ENCODE data around the gene FAM118A. TPM values are rescaled to one million over a fixed set of nuclear protein-coding genes. Genes with fewer than 3 reads are reported as not detected.

FAM118A gene
- total RNA-seq, 1 donor from 2014 or later, result 25.8 TPM

- DNase-seq, result no peak
These were observed 71.6 kb downstream of the FAM118A start for GRCh38 chr22:45381348-45381747.

- DNase-seq, result no peak
These were observed 79.8 kb downstream of the FAM118A start for GRCh38 chr22:45389546-45389945.

Other genes starting within 250 kb of the FAM118A start
- 49.0 TPM for gene NUP50, start 146.0 kb upstream of the FAM118A start, total RNA-seq
- 30.1 TPM for gene KIAA0930, start 69.0 kb upstream of the FAM118A start, total RNA-seq
- not detected for gene UPK3A, start 25.0 kb upstream of the FAM118A start, total RNA-seq
- gene SMC1B, start 103.7 kb downstream of the FAM118A start, total RNA-seq, result 0.10 TPM
- gene RIBC2, start 103.8 kb downstream of the FAM118A start, total RNA-seq, result 1.6 TPM
- gene FBLN1, start 192.9 kb downstream of the FAM118A start, total RNA-seq, result 115 TPM